Left colon (tissue), 2 donors: ENCODE data around the gene ENO4. TPM values are rescaled to one million over a fixed set of nuclear protein-coding genes. Genes with fewer than 3 reads are reported as not detected.

ENCODE experiments used
- total RNA-seq, 2 donors: library from RNA; stranded (reverse); fragmentation: NEBNext Ultra II Directional; extraction: Animal tissue kit (Norgen Biotek cat#: 25700); gene quantifications; one replicate each; pipeline ENCODE4 v1.2.1, GENCODE V29; 2021
- donor health status: DM: no; HTN: no; CAD: no.
- donor health status: DM: yes; HTN: yes; CAD: no.

ENO4 gene
- total RNA-seq, 2 donors from 2014 or later: 0.37 TPM; not detected in 1

Other genes starting within 250 kb of the ENO4 start
- gene PNLIPRP2, start 228.5 kb upstream of the ENO4 start, total RNA-seq: 10 to 100 TPM; 10.3 to 10.7 TPM
- 1 to 10 TPM; 6.6 to 7.2 TPM for gene HSPA12A, start 106.9 kb upstream of the ENO4 start, total RNA-seq
- gene SHTN1, start 155.7 kb downstream of the ENO4 start, total RNA-seq: 10 to 100 TPM; 33.6 to 34.1 TPM